Body of pancreas (tissue), 4 donors: ENCODE measurements around the gene MET.

Experiments
- CTCF ChIP-seq, 7 experiments: fragments of 450-650 bp in 4 of 7; fragments of 200-600 bp in 3 of 7; sonication (generic) in 3 of 7; IDR thresholded peaks; one replicate each; pipeline ENCODE4 v1.5.1; 2016 to 2019; ENCODE audit warnings: antibody characterized with exemption in 7 of 7
- POLR2A ChIP-seq, 3 donors: fragments of 450-650 bp; IDR thresholded peaks; one replicate each; pipeline ENCODE4 v1.6.1; 2016; ENCODE audit warnings: antibody characterized with exemption in 3 of 3, mild to moderate bottlenecking in 2 of 3

- TF ChIP-seq CTCF (IDR thresholded peaks at IDR 0.05) (no peak), POLR2A (IDR thresholded peaks at IDR 0.05) (no peak)
Observed at GRCh38 chr7:116783666-116784318, 111.8 kb downstream of the MET start.
